ENCODE data around the gene MYCBP. TPM values are rescaled to one million over a fixed set of nuclear protein-coding genes. Genes with fewer than 3 reads are reported as not detected.

MYCBP gene
- total RNA-seq, 4 donors from 2014 or later = 10.7 to 38.7 (median 17.7) TPM

GRCh38 chr1:38898653-38899230 is 25.6 kb upstream of the MYCBP start:
- Histone ChIP-seq H3K4me3 (no peak overlapping the region), H3K4me1 (no peaks in the 10 kb centered on the region), H3K36me3 (no peaks in the 10 kb centered on the region), H3K9me3 (no peaks in the 10 kb centered on the region), H3K27me3 (no peaks in the 10 kb centered on the region), H3K27ac (no peak overlapping the region)
- intact Hi-C loops (cut with DNase I; ENCODE audit: low total_unique reads) = no loop called here
- TF ChIP-seq POLR2A (IDR thresholded peaks at IDR 0.05) (no peak), CTCF (IDR thresholded peaks at IDR 0.05) (no peak)
- no peak for DNase-seq

GRCh38 chr1:38896169-38896568 is 23.0 kb upstream of the MYCBP start:
- Histone ChIP-seq H3K9me3 (no peaks in the 10 kb centered on the region), H3K4me1 (no peaks in the 10 kb centered on the region), H3K4me3 (no peak overlapping the region), H3K27me3 (no peaks in the 10 kb centered on the region), H3K36me3 (no peaks in the 10 kb centered on the region), H3K27ac (no peak overlapping the region)
- intact Hi-C loops (cut with DNase I; ENCODE audit: low total_unique reads) = no loop called here
- TF ChIP-seq CTCF (IDR thresholded peaks at IDR 0.05) (no peak), POLR2A (IDR thresholded peaks at IDR 0.05) (no peak)
- no peak for DNase-seq

GRCh38 chr1:38892976-38893375 is 19.8 kb upstream of the MYCBP start:
- H3K36me3 ChIP-seq = no peaks in the 10 kb centered on the region
- no peak for DNase-seq
- H3K4me1 ChIP-seq = no peaks in the 10 kb centered on the region
- no peaks in the 10 kb centered on the region for H3K9me3 ChIP-seq
- H3K27me3 ChIP-seq = no peaks in the 10 kb centered on the region
- intact Hi-C loops (cut with DNase I; ENCODE audit: low total_unique reads) = no loop called here
- H3K27ac ChIP-seq = no peak overlapping the region
- no peak for TF ChIP-seq CTCF (IDR thresholded peaks at IDR 0.05)
- H3K4me3 ChIP-seq = no peak overlapping the region

- no peak overlapping the region for H3K27ac ChIP-seq
- intact Hi-C loops (cut with DNase I; ENCODE audit: low total_unique reads) = no loop called here
These were observed 18.6 kb upstream of the MYCBP start for GRCh38 chr1:38891753-38892152.

GRCh38 chr1:38889589-38889988 is 16.4 kb upstream of the MYCBP start:
- no peak for TF ChIP-seq CTCF (IDR thresholded peaks at IDR 0.05)
- TF ChIP-seq POLR2A (IDR thresholded peaks at IDR 0.05) = no peak
- DNase-seq = no peak
- H3K4me1 ChIP-seq = no peaks in the 10 kb centered on the region
- no peak overlapping the region for H3K27ac ChIP-seq
- H3K9me3 ChIP-seq = no peaks in the 10 kb centered on the region
- intact Hi-C loops (cut with DNase I; ENCODE audit: low total_unique reads) = no loop called here
- H3K36me3 ChIP-seq = no peaks in the 10 kb centered on the region
- no peak overlapping the region for H3K4me3 ChIP-seq
- no peaks in the 10 kb centered on the region for H3K27me3 ChIP-seq

More at GRCh38 chr1:38891753-38892152, 18.6 kb upstream of the MYCBP start:
- H3K36me3 ChIP-seq = no peaks in the 10 kb centered on the region
- H3K27me3 ChIP-seq = no peaks in the 10 kb centered on the region
- no peaks in the 10 kb centered on the region for H3K4me1 ChIP-seq
- no peak for DNase-seq
- no peaks in the 10 kb centered on the region for H3K9me3 ChIP-seq
- no peak overlapping the region for H3K4me3 ChIP-seq
- no peak for TF ChIP-seq CTCF (IDR thresholded peaks at IDR 0.05)
- TF ChIP-seq POLR2A (IDR thresholded peaks at IDR 0.05) = no peak

All from uterus (tissue), 4 donors.